ENCODE measurements around the gene ZNF24.

- TF ChIP-seq CTCF (conservative IDR thresholded peaks at IDR 0.05; ENCODE audit: low read depth in 2 of 2) (no peak), EZH2 (IDR thresholded peaks at IDR 0.05; ENCODE audit: low read depth, unreplicated experiment) (no peak), POLR2AphosphoS5 (IDR thresholded peaks at IDR 0.05; ENCODE audit: low read depth) (no peak), REST (IDR thresholded peaks at IDR 0.05; ENCODE audit: unreplicated experiment) (no peak)
Observed at GRCh38 chr18:35352778-35353177, 8.6 kb upstream of the ZNF24 start.
